GM19351 (cell line): ENCODE results near the gene CEP112.
A peak's percentile ranks its signal among the peaks of the same experiment; 100 is the strongest.

Source experiments
- ATAC-seq: cut with Tn5 transposase; IDR thresholded peaks from one replicate; pipeline ENCODE4 v1.9.1; 2021; ENCODE audit warnings: mild to moderate bottlenecking, moderate library complexity; ENCODE audit not compliant: unreplicated experiment

CEP112 gene

GRCh38 chr17:65664696-65665095 lies 527.2 kb downstream of the CEP112 start:
- no peak for ATAC-seq

- ATAC-seq, result no peak
Measured at GRCh38 chr17:65664266-65664665, 527.7 kb downstream of the CEP112 start.

- no peak for ATAC-seq
Measured at GRCh38 chr17:65662196-65662595, 529.7 kb downstream of the CEP112 start.

- ATAC-seq, result no peak
Measured at GRCh38 chr17:65660947-65661346, 531.0 kb downstream of the CEP112 start.

GRCh38 chr17:65660078-65660477 lies 531.9 kb downstream of the CEP112 start:
- ATAC-seq, result no peak

GRCh38 chr17:65659512-65659911 lies 532.4 kb downstream of the CEP112 start:
- ATAC-seq, result no peak

- no peak for ATAC-seq
Measured at GRCh38 chr17:65657251-65657828, 534.6 kb downstream of the CEP112 start.

GRCh38 chr17:65656390-65657250 lies 535.3 kb downstream of the CEP112 start:
- peak; percentile 90 for ATAC-seq

- ATAC-seq, result no peak
Measured at GRCh38 chr17:65655706-65656105, 536.2 kb downstream of the CEP112 start.

- ATAC-seq, result no peak
Measured at GRCh38 chr17:65644545-65644944, 547.4 kb downstream of the CEP112 start.

- ATAC-seq, result no peak
Measured at GRCh38 chr17:65638221-65638975, 553.5 kb downstream of the CEP112 start.

GRCh38 chr17:65637786-65638185 lies 554.1 kb downstream of the CEP112 start:
- ATAC-seq, result no peak

GRCh38 chr17:65634533-65634932 lies 557.4 kb downstream of the CEP112 start:
- no peak for ATAC-seq

- no peak for ATAC-seq
Measured at GRCh38 chr17:65633988-65634387, 557.9 kb downstream of the CEP112 start.

- ATAC-seq, result no peak
Measured at GRCh38 chr17:65633146-65633881, 558.6 kb downstream of the CEP112 start.

GRCh38 chr17:65630502-65630901 lies 561.4 kb downstream of the CEP112 start:
- ATAC-seq, result no peak

GRCh38 chr17:65629234-65629690 lies 562.7 kb downstream of the CEP112 start:
- ATAC-seq, result no peak

- no peak for ATAC-seq
Measured at GRCh38 chr17:65628644-65629036, 563.3 kb downstream of the CEP112 start.

GRCh38 chr17:65627891-65628643 lies 563.9 kb downstream of the CEP112 start:
- ATAC-seq, result no peak

- ATAC-seq, result no peak
Measured at GRCh38 chr17:65627108-65627507, 564.8 kb downstream of the CEP112 start.
